ENCODE results near the gene LHX4.

Gene LHX4

GRCh38 chr1:180312926-180313325 is 82.9 kb downstream of the LHX4 start:
- no peak for DNase-seq

GRCh38 chr1:180327089-180327488 is 97.0 kb downstream of the LHX4 start:
- DNase-seq = no peak
